SU-DHL-6 (cell line): ENCODE measurements around the gene CAPN3.

Experiments used
- H2AFZ ChIP-seq: fragments of 200-600 bp; sonication (generic); 2 replicates; pipeline ENCODE4 v1.6.1; 2014; ENCODE audit warnings: low read depth, mild to moderate bottlenecking, moderate library complexity, mixed read lengths, antibody characterized with exemption, low read length; ENCODE audit not compliant: severe bottlenecking
- H3F3A ChIP-seq: fragments of 200-600 bp; shearing (Covaris generic); 2 replicates; pipeline ENCODE4 v1.6.0; 2016; ENCODE audit warnings: antibody characterized with exemption, mild to moderate bottlenecking; ENCODE audit not compliant: insufficient read depth
- H3K27ac ChIP-seq: fragments of 200-600 bp; sonication (generic); 2 replicates; pipeline ENCODE4 v1.5.1; 2016; ENCODE audit warnings: low read depth, mild to moderate bottlenecking, low read length, moderate library complexity, mixed read lengths
- H3K27me3 ChIP-seq: fragments of 200-600 bp; sonication (generic), shearing (Covaris generic); 2 replicates; pipeline ENCODE4 v1.6.0; 2014; ENCODE audit warnings: mild to moderate bottlenecking, low read length
- H3K36me3 ChIP-seq: fragments of 200-600 bp; sonication (generic); 2 replicates; pipeline ENCODE4 v1.6.1; 2014; ENCODE audit warnings: mild to moderate bottlenecking, low read length, mixed read lengths
- H3K4me2 ChIP-seq: fragments of 300-600, 200-600 bp; shearing (Covaris generic), sonication (generic); 2 replicates; pipeline ENCODE4 v1.6.0; 2014; ENCODE audit warnings: low read length, low read depth, mild to moderate bottlenecking; ENCODE audit not compliant: poor library complexity, severe bottlenecking
- H3K4me3 ChIP-seq: fragments of 200-600 bp; sonication (generic); 2 replicates; pipeline ENCODE4 v1.5.1; 2014; ENCODE audit warnings: antibody characterized with exemption, low read length, mild to moderate bottlenecking, mixed read lengths; ENCODE audit not compliant: insufficient read depth, poor library complexity, severe bottlenecking
- H3K79me2 ChIP-seq: fragments of 200-600 bp; sonication (generic); 2 replicates; pipeline ENCODE4 v1.6.1; 2014; ENCODE audit warnings: mild to moderate bottlenecking, low read length, moderate library complexity; ENCODE audit not compliant: insufficient read depth
- H3K9ac ChIP-seq: fragments of 200-600 bp; sonication (generic); 2 replicates; pipeline ENCODE4 v1.7.0; 2014; ENCODE audit warnings: mild to moderate bottlenecking, low read length
- H3K9me2 ChIP-seq: fragments of 200-600 bp; sonication (generic); replicated peaks from 2 replicates; pipeline ENCODE4 v1.6.1; 2014; ENCODE audit warnings: low read length; ENCODE audit not compliant: insufficient read depth
- H3K9me3 ChIP-seq: fragments of 200-600 bp; sonication (generic); 2 replicates; pipeline ENCODE4 v1.6.1; 2014; ENCODE audit warnings: low read length, mixed read lengths; ENCODE audit not compliant: insufficient read depth
- H4K20me1 ChIP-seq: fragments of 200-600 bp; sonication (generic); 2 replicates; pipeline ENCODE4 v1.6.1; 2014; ENCODE audit warnings: low read depth, mild to moderate bottlenecking, antibody characterized with exemption, low read length, moderate library complexity, mixed read lengths
- CTCF ChIP-seq: fragments of 200-600 bp; sonication (generic); IDR thresholded peaks from one replicate; pipeline ENCODE4 v1.5.1; 2017; ENCODE audit warnings: antibody characterized with exemption, mild to moderate bottlenecking, low read length, moderate library complexity; ENCODE audit not compliant: insufficient read depth, poor library complexity, severe bottlenecking
- EZH2phosphoT487 ChIP-seq: fragments of 200-600 bp; sonication (generic), shearing (Covaris generic); conservative IDR thresholded peaks from 2 replicates; pipeline ENCODE4 v1.6.1; 2018; ENCODE audit warnings: mild to moderate bottlenecking, antibody characterized with exemption, low read length, moderate library complexity, mixed read lengths

Gene CAPN3

DNA sequence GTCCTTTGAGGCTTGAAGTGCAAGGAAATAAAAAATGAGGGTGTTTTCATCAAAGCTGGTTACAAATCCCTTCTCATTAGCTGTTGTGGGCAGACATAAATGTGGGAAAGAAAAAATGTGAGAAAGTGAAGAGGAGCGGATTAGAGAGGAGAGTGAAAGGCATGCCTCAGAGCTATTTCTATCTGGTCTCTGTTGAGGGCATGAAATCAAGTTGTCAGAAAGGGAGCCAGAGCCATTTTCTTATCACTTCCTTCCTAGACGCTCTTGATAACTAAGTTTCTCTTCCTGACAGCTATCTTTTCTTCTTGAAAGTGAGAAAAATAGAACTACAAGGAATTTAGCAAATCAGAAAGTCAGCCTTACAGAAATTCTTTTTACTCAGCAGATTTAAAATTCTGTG lies 20.8 kb upstream of the CAPN3 start:
- no peak overlapping the region for H3K4me2 ChIP-seq
- H3K27me3 ChIP-seq = no peaks in the 10 kb centered on the region
- no peak overlapping the region for H2AFZ ChIP-seq
- no peaks in the 10 kb centered on the region for H3F3A ChIP-seq
- H3K9me2 ChIP-seq = no peaks in the 10 kb centered on the region
- H3K36me3 ChIP-seq = no peaks in the 10 kb centered on the region
- no peak overlapping the region for H3K4me3 ChIP-seq
- no peak overlapping the region for H3K27ac ChIP-seq
- H3K79me2 ChIP-seq = no peaks in the 10 kb centered on the region
- no peak overlapping the region for H3K9ac ChIP-seq
- H4K20me1 ChIP-seq = no peaks in the 10 kb centered on the region
- TF ChIP-seq CTCF = no peak
- no peak for TF ChIP-seq EZH2phosphoT487
- H3K9me3 ChIP-seq = no peaks in the 10 kb centered on the region

DNA sequence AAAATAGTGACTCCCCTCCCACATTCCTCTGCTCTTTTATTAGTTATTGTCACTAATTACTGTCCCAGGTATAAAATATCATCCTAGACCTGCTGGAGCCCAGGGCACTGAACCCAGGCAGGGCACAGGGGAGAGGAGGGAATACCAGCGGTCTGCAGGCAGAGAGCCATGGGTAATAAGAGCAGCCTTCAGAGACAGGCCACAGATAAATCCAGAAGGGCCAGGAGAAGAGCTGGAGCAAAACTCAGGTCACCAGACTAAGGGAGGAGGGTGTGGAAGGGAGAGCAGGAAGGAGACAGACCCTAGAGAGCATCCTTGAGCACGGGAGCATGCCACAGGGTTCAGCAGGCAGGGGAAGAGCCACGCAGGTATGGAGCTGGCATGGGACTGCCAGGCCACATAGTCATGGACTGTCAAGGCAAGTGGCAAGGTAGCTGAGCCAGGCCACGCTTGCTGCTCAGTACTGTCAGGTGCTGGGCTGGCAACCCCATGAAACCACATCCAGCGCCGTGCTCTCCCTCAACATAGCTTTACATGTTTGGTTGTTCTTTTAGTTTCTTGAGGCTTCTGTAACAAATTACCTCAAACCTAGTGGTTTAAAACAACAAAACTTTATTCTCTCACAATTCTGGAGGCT lies 15.6 kb upstream of the CAPN3 start:
- TF ChIP-seq CTCF (no peak), EZH2phosphoT487 (no peak)
- no peak overlapping the region for H3K4me2 ChIP-seq
- no peaks in the 10 kb centered on the region for H3K27me3 ChIP-seq
- H3K36me3 ChIP-seq = no peaks in the 10 kb centered on the region
- H3K79me2 ChIP-seq = no peaks in the 10 kb centered on the region
- no peak overlapping the region for H2AFZ ChIP-seq
- no peaks in the 10 kb centered on the region for H3F3A ChIP-seq
- H3K9me3 ChIP-seq = no peaks in the 10 kb centered on the region
- H3K9ac ChIP-seq = no peak overlapping the region
- no peaks in the 10 kb centered on the region for H3K9me2 ChIP-seq
- H3K4me3 ChIP-seq = no peak overlapping the region
- H3K27ac ChIP-seq = no peak overlapping the region
- no peaks in the 10 kb centered on the region for H4K20me1 ChIP-seq

GRCh38 chr15:42344763-42345162 lies 14.5 kb upstream of the CAPN3 start:
- no peak overlapping the region for H3K4me2 ChIP-seq
- no peaks in the 10 kb centered on the region for H4K20me1 ChIP-seq
- no peak overlapping the region for H3K4me3 ChIP-seq
- no peaks in the 10 kb centered on the region for H3K79me2 ChIP-seq
- H3K36me3 ChIP-seq = no peaks in the 10 kb centered on the region
- no peaks in the 10 kb centered on the region for H3K9me3 ChIP-seq
- TF ChIP-seq CTCF (no peak), EZH2phosphoT487 (no peak)
- H3K27ac ChIP-seq = no peak overlapping the region
- H3K9me2 ChIP-seq = no peaks in the 10 kb centered on the region
- no peak overlapping the region for H3K9ac ChIP-seq
- H2AFZ ChIP-seq = no peak overlapping the region
- no peaks in the 10 kb centered on the region for H3F3A ChIP-seq
- H3K27me3 ChIP-seq = no peaks in the 10 kb centered on the region
